Measurements from ENCODE around the gene IVD.

The IVD gene

DNA sequence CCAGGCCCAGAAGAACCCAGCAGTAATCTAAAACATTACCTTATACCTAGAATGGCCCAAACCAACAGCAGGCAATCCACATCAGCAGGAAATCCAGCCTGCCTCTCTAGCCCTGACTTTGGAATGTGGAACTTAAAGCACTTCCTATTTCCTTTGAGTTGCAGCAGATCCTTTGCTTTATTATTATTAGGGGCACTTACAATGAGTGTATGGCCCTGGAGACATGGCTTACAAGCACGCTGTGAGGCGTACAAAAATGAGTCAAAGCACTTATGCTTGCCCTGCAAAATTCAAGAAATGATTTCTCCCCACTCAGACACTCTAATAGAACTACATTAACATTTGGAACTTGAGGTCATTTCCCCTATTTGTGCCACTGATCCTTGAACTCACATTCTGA is 32.6 kb upstream of the IVD start:
- no peak for DNase-seq

DNA sequence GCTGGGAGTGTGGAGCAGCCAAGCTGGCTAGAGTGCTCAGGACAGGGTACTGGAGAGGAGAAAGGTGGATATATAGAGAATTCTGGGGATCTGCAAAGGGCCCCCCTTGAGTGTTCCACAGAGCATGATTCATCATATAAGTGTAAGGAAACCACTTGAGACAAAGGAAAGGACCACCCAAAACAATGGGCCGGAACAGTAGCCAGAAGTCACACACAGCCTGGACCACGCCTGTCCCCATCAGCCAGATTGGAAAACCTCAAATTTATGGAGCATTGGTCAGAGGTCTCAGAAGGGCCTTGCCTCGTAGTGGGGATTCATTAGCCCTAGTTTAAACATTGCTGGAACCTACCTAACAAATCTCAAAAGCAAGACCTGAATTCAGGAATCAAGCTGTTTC is 28.0 kb upstream of the IVD start:
- DNase-seq, result no peak

DNA sequence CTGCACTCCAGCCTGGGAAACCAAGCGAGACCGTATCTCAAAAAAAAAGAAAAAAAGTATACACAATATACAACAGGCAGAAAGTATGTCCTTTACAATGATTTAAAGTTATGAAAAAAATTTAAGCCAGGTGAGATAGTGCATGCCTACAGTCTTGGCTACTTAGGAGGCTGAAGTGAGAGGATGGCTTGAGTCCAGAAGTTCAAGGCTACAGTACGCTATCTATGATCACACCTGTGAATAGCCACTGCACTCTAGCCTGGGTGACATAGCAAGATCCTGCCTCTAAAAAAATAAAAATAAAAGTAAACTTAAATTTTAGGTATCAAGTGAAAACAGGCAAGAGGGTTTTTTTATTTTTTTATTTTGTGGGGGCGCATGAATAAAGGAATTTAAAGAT is 26.2 kb upstream of the IVD start:
- DNase-seq, result no peak

DNA sequence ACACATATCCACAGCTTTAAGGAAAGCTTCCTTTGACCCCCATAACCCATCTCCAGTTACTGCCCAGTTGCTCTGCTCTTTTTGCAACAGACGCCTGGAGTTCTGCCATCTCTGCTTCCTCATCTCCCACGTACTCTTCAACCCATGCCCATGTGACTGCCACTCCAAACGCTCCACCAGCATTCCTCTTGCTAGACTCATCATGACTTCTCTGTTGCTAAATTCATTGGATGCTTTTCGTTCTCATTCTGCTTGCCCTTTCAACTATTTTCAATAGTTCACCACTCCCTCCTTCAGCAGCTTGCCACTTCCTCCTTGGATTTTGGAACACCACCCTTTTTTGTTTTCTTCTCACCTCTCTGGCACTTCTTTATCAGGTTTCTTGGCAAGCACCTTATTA is 25.7 kb upstream of the IVD start:
- DNase-seq, result peak in 14 of 56 donors; percentile 1 to 61 (median 18)

DNA sequence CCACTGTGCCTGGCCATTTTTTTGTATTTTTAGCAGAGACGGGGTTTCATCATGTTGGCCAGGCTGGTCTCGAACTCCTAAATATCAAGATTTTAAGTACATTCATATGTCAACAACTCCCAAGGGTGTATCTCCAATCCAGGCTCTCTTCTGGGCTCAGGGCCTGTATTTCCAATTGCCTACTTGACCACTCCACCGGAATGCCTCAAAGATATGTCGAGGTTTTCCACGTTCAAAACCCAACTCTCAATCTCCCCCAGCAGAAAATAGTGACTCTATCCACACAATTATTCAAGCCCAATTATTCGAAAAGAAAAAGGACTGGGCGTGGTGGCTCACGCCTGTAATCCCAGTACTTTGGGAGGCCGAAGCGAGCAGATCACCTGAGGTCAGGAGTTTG is 25.0 kb upstream of the IVD start:
- no peak for DNase-seq

DNA sequence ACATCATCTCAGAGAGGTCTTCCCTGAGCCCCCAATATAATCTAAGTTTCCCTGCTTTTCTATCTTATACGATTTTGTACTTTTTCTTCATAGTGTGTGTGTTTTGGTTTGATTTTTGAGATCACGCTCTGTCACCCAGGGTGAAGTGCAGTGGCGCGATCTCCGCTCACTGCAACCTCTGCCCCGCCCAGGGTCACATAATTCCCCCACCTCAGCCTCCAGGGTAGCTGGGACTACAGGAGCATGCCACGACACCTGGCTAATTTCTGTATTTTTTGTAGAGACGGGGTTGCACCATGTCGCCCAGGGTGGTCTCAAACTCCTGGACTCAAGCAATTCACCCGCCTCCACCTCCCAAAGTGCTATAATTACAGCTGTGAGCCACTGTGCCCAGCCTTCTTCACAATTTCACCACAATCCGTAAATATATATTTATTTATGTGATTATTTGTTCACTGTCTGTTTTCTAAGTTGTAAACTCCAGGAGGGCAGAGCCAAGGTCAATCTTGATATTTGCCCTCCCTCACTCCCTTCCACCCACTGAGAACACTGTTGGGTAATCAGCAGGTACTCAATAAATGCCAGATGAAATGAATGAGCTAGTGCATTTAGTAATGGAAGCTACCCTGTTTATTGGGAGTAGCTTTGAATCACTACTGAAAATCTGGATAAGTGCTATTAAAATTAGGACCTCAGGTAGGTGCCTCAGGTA is 23.6 kb upstream of the IVD start:
- no peak for DNase-seq

DNA sequence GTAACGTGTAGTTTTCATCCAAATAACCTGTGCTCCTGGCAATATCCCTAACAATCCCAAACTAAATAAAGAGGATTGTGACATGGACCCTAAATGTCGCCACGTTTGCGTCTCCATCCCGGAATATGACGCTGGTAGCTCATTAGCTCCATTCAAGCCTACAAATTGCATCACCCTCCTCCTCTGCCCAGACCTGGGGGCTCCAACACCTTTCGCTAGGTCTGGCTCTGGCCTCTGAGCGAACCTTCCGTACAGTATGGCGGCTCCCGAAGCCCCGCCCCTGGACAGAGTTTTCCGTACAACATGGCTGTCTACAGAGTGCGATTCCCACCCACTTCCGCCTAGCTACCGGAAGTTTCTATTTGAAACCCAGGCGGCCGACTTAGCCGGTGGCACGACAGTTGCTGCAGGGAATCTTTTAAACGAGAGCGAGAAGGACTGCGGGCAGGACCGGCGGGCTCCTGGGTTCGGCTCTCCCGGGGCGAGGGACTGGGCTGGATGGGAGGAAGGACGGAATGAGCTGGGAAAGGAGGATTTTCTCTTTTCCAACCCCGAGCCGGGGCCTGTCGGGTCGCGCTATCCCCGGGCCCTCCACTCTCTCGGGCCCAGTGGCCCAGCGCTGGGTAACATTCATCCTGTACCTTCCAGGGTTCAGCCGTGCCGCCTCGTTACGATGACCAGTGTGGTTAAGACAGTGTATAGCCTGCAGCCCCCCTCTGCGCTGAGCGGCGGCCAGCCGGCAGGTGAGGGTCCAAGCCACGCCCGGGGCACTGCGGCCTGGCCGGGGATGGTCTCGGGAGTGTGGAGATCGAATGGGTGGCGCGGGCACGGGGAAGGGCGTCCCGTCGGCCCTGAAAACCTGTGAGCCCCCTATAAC is 22.8 kb upstream of the IVD start, which contains the start of gene KNSTRN:
TSS of gene KNSTRN (plus strand) at position 142 of the 877 bp plus-strand sequence. CDS start at position 257, 115 bp downstream.
- peak; percentile 23 to 94 (median 78) for DNase-seq

DNA sequence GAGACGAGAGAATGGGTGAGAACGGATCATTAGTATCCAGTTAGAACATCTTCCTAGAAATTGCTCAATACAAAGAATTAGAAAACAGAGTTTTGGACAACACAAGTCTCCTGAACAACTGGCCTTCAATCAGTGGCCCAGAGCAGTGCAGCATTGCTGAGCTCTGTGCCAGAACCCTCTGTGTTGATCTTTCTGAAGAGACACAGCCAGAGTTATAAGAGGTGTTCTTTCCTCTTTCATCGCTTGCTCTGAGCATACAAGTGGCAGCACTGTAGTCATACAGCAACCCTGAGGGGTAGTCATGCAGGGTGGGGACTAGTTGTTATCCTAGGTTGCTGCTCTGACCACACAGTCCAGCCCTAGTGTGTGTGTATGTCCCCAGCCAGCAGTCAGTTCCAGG is 19.1 kb upstream of the IVD start:
- DNase-seq, result no peak

DNA sequence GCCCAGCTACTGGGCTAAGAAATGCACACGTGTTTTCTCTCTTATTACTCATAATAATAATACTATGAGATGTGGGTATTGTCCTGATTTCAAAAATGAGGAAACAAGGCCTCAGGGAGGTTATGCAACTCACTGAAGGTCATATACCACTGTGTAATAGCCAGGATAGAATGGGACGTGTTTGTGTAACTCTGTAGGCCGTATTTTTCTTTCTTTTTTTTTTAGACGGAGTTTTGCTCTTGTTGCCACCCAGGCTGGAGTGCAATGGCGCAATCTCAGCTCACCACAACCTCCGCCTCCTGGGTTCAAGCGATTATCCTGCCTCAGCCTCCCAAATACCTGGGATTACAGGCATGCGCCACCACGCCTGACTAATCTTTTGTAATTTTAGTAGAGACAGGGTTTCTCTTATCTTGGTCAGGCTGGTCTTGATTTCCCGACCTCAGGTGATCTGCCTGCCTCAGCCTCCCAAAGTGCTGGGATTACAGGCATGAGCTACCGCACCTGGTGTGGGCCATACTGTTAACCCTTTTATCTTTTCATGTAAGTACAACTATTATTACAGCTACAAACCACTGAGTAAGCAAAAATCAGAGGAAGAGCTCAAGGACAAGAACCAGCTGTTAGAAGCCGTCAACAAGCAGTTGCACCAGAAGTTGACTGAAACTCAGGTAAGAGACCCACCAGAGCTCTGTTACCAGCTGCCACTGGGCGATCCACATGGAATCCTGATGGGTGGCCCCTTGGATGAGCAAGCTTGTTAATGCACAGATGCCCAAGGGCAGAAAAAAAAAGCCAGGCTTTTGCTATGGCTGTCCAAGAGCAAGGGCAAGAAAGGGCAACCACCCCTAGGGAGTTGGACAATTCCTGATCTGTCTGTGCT is 16.4 kb upstream of the IVD start:
- DNase-seq, result no peak

DNA sequence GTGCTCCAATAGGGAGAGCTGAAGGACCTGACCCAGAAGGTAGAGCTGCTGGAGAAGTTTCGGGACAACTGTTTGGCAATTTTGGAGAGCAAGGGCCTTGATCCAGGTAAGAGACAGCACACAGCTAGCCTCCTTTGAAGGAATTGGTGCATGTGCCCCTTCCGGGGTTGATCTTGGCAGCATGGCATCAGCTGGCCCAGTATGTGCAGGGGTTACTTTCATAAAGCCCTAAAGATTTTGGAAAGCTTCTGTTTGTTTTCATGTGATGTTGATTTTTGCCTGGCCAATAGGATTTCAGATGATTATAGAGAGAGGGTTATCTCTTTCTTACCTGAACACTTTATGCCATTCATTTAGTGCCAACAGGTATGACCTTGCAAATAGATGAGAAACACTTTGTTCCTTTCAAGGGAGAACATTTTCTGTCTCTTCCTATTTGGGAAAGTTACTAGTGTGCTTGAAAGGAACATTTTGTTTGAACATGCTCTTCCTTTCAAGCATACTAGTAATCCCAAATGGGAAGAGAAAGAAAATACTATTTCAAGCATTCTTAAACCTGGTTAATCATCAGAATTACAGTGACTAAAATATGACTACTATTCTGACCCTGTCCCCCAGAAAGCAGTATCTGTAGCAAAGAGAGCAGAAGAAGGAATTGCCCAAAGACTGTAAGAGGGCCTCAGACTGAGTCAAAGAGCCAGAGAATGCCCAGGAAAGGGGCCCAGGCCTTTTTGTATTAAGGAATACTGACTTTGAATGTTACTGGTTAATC is 15.6 kb upstream of the IVD start:
- no peak for DNase-seq

DNA sequence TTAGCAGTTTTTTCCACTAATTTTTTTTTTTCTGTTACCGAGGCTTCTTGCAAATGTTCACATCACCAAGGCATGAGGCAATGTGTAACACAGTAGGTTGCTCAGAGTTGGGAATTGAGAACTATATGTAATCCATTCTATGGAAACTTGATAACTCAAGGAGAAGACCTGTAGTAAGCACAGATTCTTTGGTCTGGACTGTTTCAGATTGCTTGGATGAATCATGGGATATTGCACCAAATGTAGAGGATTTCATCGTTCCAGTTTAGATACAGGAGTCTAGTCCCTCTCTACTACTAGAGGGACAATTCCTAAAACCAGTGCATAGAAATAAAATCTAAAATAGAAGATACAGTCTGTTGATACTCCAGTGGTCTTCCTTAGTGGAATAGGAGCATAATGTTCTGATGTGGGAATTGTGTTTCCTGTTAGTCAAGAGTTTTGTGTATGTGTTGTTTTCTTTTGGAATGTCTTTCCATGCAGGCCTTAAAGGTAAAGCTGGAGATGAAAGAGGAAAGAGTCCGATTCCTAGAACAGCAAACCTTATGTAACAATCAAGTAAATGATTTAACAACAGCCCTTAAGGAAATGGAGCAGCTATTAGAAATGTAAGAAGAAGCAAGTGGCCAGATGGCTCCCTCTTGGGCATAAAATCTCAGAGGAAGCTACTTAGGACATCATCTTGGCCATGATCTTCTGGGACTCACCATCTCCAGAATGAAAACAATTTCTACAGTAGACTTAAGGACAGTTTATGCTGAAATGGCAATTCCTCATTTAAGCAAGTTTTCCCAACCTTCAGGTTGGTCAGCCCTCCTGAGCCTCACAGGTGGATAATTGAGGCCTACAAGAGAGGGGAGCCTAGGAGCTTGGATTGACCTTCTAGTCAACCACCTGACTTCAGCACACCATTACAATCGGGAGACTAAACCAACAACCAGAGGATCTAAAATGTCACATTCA is 12.3 kb upstream of the IVD start:
- no peak for DNase-seq

DNA sequence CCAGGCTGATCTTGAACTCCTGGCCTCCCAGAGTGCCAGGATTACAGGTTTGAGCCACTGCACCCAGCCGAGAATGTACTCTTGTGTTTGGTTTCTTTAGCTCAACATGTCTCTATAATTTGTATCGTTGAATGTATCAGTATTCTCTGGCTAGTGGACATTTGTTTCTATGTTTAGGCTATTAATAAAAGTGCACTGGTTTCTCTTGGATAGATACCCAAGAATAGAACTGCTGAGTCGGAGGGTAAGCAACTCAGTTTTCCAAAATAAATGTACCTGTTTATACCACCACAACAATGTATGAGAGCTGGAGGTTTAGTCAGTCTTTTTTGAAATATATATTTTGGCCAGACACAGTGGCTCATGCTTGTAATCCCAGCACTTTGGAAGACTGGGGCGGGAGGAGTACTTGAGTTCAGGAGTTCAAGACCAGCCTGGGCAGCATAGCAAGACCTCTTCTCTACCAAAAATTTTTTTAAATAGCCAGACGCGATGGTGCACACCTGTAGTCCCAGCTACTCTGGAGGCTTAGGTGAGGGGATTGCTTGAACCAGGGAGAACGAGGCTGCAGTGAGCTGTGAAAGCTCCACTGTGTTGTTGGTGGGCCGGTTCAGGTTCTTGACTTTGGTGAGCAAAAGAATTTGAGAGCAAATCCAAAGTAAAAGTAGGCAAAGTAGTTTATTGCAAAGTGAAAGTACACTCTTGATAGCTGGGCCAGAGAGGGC is 7.7 kb upstream of the IVD start:
- no peak for DNase-seq

DNA sequence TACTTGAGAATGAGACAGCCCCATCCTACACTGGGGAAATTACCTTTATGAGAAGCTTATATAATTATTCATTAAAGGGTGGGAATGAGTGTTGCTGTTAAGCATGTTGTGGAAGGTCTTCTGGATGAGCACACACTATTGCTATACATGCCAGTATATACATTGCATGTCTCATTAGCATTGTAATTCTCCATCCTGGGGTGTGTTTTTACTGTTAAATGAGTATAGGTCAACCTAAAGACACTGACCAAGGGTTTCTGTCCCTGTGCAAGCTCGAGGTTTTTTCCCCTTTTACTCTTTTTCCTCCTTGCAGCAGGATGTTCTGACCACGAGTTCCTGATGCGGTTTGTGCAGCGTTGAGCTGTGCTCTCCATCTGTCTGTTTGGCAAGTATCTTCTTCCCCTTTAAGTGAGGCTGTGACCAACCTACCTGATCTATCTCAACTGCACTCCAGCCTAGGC is 7.2 kb upstream of the IVD start:
- peak in 13 of 56 donors; percentile 4 to 47 (median 16) for DNase-seq

DNA sequence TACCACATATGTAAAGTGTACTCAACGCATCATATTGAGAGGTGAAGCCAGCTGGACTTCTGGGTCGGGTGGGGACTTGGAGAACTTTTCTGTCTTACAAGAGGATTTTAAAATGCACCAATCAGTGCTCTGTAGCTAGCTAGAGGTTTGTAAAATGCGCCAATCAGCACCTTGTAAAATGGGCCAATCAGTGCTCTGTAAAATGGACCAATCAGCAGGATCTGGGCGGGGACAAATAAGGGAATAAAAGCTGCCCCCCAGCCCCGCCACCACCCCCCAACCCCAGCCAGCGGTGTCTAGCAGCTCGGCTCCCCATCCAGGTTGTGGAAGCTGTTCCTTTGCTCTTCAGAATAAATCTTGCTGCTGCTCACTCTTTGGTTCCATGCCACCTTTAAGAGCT is 6.2 kb upstream of the IVD start:
- DNase-seq, result no peak

DNA sequence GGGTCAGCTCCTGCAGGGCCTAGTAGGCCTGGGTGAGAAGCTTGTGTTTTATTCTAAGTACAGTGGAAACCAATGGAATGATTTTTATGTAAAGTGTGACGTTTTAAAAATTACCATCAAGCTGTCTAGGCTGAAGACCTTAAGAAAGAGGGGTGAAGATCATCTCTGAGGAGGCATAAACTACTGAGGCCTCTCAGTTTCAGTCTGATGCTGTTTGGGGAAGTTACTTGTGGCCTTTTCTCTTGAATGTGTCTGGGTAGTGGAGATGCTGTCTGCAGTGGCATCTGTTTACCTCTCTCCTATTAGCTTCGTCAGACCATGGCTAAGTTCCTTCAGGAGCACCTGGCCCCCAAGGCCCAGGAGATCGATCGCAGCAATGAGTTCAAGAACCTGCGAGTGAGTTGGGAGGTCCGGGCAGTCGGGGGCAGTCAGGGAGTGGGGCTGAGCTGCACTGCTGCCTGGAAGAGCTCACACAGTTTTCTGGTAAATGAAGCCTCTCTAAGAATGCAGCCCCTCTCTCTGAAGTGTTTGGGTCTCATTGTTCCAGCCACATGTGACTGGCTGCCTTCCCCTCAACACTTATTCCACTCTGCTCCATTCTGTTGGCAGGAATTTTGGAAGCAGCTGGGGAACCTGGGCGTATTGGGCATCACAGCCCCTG is 1.9 kb downstream of the IVD start:
- peak in 1 of 56 donors; percentile 4 for DNase-seq

DNA sequence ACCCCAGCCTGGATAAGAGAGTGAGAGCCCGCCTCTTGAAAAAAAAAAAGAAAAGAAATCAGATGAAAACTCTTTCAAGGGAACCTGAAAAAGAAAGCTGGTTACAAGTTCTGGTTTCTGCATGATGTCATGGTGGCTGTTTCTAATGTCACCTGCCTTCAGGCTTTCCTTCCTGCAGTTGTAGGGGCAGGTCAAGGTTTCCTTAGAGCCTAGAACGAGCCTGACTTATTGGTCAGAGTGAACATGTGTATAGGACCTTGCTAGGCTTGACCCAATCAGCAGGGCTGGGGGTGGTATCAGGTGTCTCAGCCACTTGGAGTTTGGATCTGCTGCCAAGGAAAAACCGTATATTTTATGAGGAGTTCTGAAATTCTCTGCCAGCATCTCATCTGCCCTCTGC is 3.8 kb downstream of the IVD start:
- DNase-seq, result no peak

DNA sequence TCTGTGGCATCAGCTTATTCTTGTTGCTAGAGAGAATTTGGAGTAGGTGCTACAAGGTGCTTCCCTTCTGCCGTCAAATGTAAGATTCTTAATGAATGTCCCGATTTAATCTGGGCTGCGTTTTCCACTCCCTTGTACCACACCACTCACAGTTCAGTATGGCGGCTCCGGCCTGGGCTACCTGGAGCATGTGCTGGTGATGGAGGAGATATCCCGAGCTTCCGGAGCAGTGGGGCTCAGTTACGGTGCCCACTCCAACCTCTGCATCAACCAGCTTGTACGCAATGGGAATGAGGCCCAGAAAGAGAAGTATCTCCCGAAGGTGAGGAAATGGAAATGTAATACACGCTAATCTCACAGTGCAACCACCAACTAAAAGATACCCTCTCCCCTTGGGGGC is 4.9 kb downstream of the IVD start:
- no peak for DNase-seq

DNA sequence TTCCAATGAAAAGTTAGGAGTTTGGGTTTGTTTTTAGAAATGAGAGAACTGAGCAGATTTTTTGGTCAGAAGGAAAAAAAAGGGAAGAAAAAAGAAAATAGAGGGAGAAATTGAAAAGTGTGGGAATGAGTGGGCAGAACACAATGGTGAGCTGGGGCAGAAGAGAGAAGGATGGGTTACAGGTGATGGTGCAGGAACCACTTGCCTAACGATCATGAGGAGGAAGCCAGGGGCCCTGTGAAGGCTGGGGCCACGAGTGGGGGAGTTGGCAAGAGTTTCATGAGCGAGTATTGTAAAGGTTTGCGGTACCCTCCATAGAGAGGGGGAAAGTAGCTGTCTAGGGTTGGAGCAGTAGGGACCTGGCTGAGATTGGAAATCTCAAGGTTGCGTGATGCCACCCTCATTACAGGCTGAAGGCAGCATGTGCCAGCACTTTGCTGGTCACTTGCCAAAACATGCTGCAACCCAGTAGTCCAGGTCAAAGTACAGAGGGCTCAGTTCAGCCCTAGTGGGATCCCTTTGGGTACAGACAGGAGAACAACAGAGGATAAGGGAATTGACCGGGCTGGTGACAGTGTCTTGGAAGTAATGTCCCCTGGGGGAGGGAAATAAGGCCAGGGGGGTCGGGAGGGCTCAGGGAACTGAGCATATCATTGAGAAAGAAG is 6.6 kb downstream of the IVD start:
- DNase-seq, result no peak
